ENCODE results near the gene RANBP17. TPM values are rescaled to one million over a fixed set of nuclear protein-coding genes. Genes with fewer than 3 reads are reported as not detected.
"Not testable (repeated sequence)": the region's sequence is repeated elsewhere in the genome, so short reads cannot be mapped to it uniquely, and the experiment has no call there.

Gene RANBP17
- total RNA-seq, 4 donors from 2014 or later = 0.55 to 3.0 (median 1.5) TPM

- WGBS = 94% methylated on average over 2 of the region's 2 CpGs
- Histone ChIP-seq H3K36me3 (no peaks in the 10 kb centered on the region), H3K4me3 (no peak overlapping the region), H3K9me3 (no peaks in the 10 kb centered on the region), H3K4me1 (no peaks in the 10 kb centered on the region), H3K27ac (no peak overlapping the region), H3K27me3 (no peaks in the 10 kb centered on the region)
- no peak for DNase-seq (ENCODE audit: low spot score in 2 of 2)
- TF ChIP-seq POLR2A (IDR thresholded peaks at IDR 0.05) (no peak), EP300 (IDR thresholded peaks at IDR 0.05) (no peak), POLR2AphosphoS5 (IDR thresholded peaks at IDR 0.05) (no peak)
- TF ChIP-seq, protein P1, sequence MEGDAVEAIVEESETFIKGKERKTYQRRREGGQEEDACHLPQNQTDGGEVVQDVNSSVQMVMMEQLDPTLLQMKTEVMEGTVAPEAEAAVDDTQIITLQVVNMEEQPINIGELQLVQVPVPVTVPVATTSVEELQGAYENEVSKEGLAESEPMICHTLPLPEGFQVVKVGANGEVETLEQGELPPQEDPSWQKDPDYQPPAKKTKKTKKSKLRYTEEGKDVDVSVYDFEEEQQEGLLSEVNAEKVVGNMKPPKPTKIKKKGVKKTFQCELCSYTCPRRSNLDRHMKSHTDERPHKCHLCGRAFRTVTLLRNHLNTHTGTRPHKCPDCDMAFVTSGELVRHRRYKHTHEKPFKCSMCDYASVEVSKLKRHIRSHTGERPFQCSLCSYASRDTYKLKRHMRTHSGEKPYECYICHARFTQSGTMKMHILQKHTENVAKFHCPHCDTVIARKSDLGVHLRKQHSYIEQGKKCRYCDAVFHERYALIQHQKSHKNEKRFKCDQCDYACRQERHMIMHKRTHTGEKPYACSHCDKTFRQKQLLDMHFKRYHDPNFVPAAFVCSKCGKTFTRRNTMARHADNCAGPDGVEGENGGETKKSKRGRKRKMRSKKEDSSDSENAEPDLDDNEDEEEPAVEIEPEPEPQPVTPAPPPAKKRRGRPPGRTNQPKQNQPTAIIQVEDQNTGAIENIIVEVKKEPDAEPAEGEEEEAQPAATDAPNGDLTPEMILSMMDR (IDR thresholded peaks at IDR 0.05) = no peak
These were observed 170.2 kb downstream of the RANBP17 start for GRCh38 chr5:171031977-171032376.

- no peak for DNase-seq (ENCODE audit: low spot score in 2 of 2)
- H3K36me3 ChIP-seq = no peaks in the 10 kb centered on the region
- 92% methylated on average over 2 of the region's 2 CpGs for WGBS
- no peaks in the 10 kb centered on the region for H3K9me3 ChIP-seq
- no peaks in the 10 kb centered on the region for H3K27me3 ChIP-seq
- TF ChIP-seq, protein P1 (IDR thresholded peaks at IDR 0.05) = no peak
- TF ChIP-seq EP300 (IDR thresholded peaks at IDR 0.05) (no peak), POLR2AphosphoS5 (IDR thresholded peaks at IDR 0.05) (no peak), POLR2A (IDR thresholded peaks at IDR 0.05) (no peak)
- H3K4me3 ChIP-seq = no peak overlapping the region
- no peak overlapping the region for H3K27ac ChIP-seq
- H3K4me1 ChIP-seq = no peaks in the 10 kb centered on the region
These were observed 170.7 kb downstream of the RANBP17 start for GRCh38 chr5:171032435-171032973.

DNA sequence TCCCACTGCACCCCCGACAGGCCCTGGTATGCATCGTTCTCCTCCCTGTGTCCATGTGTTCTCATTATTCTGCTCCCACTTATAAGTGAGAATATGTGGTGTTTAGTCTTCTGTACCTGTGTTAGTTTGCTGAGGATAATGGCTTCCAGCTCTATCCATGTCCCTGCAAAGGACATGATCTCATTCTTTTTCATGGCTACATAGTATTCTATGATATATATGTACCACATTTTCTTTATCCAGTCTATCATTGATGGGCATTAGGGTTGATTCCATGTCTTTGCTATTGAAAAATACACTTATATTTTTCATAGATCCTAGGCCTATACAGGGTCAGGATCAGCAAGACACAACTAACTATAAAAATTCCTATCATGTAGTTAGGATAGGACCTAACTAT, 180.1 kb downstream of the RANBP17 start:
- H3K9me3 ChIP-seq, H3K27me3 ChIP-seq: not testable (repeated sequence)

DNA sequence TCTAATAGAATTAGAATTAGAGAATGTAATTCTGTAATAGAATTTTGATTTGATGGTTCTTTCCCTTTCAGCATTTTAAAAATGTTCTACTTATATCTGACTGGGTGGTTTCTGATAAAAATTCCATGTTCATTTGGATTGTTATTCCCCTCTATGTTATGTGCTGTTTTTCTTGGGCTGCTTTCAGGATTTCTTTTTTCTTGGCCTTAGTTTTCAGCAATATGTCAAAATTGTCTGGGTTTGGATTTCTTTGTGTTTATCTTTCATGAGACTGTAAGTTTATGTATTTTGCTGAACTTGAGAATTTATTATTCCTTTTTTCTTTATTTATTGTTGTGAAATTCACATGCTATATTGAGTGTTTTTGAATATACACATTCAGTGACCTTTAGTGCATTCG, 189.1 kb downstream of the RANBP17 start:
- TF ChIP-seq POLR2AphosphoS5 (IDR thresholded peaks at IDR 0.05) = no peak
- no peaks in the 10 kb centered on the region for H3K27me3 ChIP-seq
- no peak overlapping the region for H3K4me3 ChIP-seq
- H3K36me3 ChIP-seq = no peaks in the 10 kb centered on the region
- DNase-seq (ENCODE audit: low spot score in 2 of 2) = no peak
- no peak overlapping the region for H3K27ac ChIP-seq
- peaks cover 11% of the 10 kb centered on the region for H3K9me3 ChIP-seq
- 88% methylated on average over 1 of the region's 1 CpG for WGBS
- H3K4me1 ChIP-seq = no peaks in the 10 kb centered on the region

More for the DNA sequence above, 180.1 kb downstream of the RANBP17 start:
- DNase-seq (ENCODE audit: low spot score in 2 of 2); H3K4me3 ChIP-seq; H3K27ac ChIP-seq; H3K4me1 ChIP-seq; H3K36me3 ChIP-seq: not testable (repeated sequence)
- WGBS = 95% methylated on average over 2 of the region's 2 CpGs

- Histone ChIP-seq H3K27me3 (no peaks in the 10 kb centered on the region), H3K9me3 (peaks cover 13% of the 10 kb centered on the region), H3K4me3 (no peak overlapping the region), H3K4me1 (no peaks in the 10 kb centered on the region), H3K36me3 (no peaks in the 10 kb centered on the region), H3K27ac (no peak overlapping the region)
- WGBS = 85% methylated on average over 3 of the region's 3 CpGs
- DNase-seq (ENCODE audit: low spot score in 2 of 2) = no peak
- no peak for TF ChIP-seq POLR2A (IDR thresholded peaks at IDR 0.05)
- no peak for TF ChIP-seq EP300 (IDR thresholded peaks at IDR 0.05)
- TF ChIP-seq, protein P1 (IDR thresholded peaks at IDR 0.05) = no peak
- no peak for TF ChIP-seq POLR2AphosphoS5 (IDR thresholded peaks at IDR 0.05)
These were observed 194.1 kb downstream of the RANBP17 start for GRCh38 chr5:171055875-171056454.

DNA sequence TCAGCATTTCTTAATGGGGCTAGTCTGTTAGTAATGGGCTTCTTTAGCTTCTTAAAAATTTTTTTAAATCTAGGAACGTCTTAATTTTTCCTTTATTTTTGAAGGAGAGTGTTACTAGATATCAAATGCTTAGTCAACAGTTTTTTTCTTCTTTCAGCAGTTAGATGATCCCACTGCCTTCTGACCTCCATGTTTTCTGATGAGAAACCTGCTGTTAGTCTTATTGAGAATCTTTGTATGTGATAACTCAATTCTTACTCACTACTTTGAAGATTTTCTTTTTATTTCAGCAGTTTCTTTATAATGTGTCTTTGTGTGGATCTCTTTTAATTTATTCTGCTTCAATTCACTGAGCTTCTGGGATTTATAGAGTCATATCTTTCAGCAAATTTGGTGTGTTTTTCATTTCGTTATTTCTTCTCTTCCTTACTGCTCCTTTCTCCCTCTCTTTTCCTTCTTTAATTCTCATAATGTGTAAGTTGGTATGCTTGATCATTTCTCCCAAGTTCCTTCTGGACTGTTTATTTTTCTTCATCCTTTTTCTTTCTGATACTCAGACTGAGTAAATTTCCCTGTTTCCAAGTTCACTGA, 205.8 kb downstream of the RANBP17 start:
- Histone ChIP-seq H3K27me3 (no peaks in the 10 kb centered on the region), H3K9me3 (peaks cover 15% of the 10 kb centered on the region)
- WGBS = 87% methylated on average over 2 of the region's 2 CpGs

More for the DNA sequence above, 205.8 kb downstream of the RANBP17 start:
- TF ChIP-seq, protein P1 (IDR thresholded peaks at IDR 0.05) = no peak
- TF ChIP-seq POLR2A (IDR thresholded peaks at IDR 0.05) (no peak), POLR2AphosphoS5 (IDR thresholded peaks at IDR 0.05) (no peak), EP300 (IDR thresholded peaks at IDR 0.05) (no peak)
- H3K36me3 ChIP-seq = no peaks in the 10 kb centered on the region
- H3K27ac ChIP-seq = no peak overlapping the region
- H3K4me3 ChIP-seq = no peak overlapping the region
- H3K4me1 ChIP-seq = no peaks in the 10 kb centered on the region
- no peak for DNase-seq (ENCODE audit: low spot score in 2 of 2)
